Measurements from ENCODE around the gene TRABD2B.

GRCh38 chr1:47855230-47855629 is 142.0 kb downstream of the TRABD2B start:
- no peak for TF ChIP-seq CTCF (IDR thresholded peaks at IDR 0.05)
- no peak for TF ChIP-seq POLR2A (IDR thresholded peaks at IDR 0.05)
